Stimulated activated CD8-positive, alpha-beta memory T cell treated with anti-CD3 and anti-CD28 coated beads, Interleukin-4, amount 100 ng/mL, for 1 hour (primary cell): ENCODE data around the gene PCSK9.
"Not testable (repeated sequence)": the region's sequence is repeated elsewhere in the genome, so short reads cannot be mapped to it uniquely, and the experiment has no call there.

Experiments
- DNase-seq, 2 donors: peaks; one replicate each; pipeline ENCODE4 v3.0.0-alpha.2; 2020; ENCODE audit warnings: low read depth in 2 of 2, low spot score in 1 of 2

Gene PCSK9

DNA sequence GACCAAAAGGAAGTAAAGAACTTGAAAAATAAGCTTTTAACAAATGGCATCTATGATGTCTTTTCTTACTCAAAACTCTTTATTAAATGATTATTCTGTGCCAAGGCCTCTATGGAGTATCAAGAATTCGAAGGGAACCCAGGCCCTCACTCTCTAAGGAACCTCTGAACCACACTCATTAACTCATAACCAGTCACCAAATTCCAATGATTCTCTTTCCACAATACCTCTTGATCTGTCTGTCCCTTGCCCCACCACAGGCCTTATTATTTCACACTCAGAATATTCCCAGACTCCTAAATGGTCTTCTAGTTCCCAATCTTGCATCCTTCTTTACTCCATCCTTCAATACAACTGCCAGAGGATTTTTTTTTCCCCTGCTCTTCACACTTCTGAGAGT is 37.0 kb downstream of the PCSK9 start:
- no peak for DNase-seq

DNA sequence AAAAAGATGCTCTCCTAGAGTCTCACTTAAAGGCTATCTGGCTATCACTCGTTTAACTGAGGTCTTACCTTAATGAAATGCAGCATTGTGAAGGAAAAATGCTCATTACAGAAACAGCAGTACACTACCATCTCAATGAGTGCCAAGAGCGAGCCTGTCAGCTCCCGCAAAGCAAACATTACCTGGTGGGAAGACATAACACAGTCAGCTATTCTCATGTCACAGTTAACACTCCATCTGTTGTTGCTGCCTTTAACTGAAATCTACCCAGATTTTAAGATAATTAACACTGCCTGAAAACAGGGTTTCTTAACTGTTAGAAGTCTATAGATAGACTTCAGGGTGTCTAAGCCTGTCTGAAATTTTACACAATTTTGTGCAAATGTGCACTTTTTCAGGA is 39.1 kb downstream of the PCSK9 start:
- no peak for DNase-seq

DNA sequence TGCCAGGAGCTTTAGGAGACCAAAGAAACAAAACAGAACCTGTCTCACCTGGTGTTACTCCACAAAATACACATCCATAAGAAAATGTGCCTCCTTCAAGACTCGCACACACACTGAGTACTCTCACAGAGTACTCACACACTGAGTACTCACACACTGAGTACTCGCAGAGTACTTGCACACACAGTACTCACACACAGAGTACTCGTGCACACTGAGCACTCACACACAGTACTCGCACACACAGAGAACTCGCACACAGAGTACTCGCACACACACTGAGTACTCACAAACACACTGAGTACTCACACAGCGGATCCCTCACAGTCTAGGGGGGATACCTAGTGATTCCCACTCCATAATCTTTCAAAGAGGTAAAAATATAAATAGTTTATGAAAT is 40.3 kb downstream of the PCSK9 start:
- no peak for DNase-seq

DNA sequence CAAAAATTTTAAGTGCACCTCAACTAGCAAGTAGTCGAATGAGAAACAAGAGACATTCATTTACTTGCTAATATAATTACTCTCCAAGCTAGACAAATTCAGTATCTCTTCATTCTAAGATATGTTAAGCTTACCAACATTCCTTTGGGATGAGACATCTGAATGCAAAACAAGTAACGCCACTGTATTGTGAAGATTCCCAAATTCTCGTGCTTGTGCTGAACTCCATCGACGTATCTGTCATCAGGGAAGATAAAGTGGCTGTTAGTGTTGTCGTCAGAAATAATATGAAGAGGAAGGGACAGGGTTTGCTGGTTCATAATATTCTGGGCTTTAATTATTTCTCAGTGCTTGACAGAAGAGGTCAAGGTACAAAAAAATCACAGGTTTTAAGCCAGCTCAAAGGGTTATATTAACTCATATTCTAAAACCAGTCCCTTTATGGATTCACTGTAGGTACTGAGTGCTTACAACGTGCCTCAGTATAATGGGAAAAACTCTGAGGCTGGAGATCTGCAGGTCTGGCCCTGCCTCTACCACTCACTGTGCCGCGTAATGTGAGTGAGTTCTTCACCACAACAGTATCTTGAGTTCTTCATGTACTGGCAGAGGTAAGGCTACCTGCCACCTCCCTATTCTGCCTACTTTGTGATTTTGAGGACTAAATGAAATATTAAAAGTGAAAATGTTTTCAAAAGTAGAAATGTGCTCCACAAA is 42.0 kb downstream of the PCSK9 start:
- DNase-seq, result no peak

DNA sequence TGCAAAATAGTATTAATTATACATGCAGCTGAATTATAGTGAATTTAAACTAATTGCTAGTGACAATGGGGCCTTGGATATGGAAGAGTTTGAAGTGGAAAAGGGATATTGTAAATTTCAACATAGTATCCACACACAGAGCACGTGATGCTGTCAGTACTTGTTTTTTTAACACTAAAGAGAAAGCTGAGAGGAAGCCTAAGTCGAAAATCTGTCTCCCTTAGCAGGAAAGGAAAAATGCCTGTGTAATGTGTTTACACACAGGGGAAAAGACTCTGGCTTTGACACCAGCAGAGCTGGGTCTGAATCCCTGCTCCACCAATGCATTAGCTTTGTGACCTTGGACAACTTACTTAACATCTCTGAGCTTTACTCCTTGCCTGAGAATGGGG is 42.6 kb downstream of the PCSK9 start:
- DNase-seq, result no peak

DNA sequence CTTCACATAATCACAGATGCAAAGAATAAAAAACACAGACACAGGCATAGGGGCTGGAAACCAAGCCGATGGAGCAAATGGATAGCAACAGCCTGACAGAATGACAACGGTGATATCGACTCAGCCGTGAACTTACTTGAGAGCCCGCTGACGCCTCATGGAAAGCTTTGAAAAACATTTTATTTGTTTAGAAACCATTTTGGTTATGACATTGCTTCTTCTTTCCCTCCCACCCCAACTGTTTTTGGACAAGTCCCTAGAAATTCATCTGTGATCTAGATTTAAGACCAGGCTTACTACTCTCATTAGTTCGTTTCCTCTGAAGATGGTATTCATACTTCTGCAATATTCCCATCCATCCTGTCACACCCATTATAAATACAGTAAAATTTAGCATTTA is 44.9 kb downstream of the PCSK9 start:
- no peak for DNase-seq

DNA sequence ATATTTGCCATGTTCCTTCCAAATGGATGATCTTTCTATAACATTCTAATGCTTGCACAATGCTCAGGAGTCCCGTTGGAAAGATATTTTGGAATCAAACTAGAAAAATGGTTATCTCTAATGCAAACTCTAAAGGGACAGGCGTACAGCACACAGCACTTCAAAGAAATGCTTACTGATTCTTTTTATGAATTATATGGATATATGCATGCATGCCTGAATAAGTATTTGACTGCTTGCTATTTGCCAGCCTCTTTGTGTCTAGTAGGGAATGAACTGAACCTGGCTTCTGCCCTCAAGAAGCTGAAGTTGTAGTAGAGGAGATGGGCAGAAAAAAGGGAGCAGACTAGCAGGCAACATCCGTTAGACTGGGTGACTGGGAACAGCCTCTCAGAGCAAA is 48.1 kb downstream of the PCSK9 start:
- DNase-seq, result no peak

DNA sequence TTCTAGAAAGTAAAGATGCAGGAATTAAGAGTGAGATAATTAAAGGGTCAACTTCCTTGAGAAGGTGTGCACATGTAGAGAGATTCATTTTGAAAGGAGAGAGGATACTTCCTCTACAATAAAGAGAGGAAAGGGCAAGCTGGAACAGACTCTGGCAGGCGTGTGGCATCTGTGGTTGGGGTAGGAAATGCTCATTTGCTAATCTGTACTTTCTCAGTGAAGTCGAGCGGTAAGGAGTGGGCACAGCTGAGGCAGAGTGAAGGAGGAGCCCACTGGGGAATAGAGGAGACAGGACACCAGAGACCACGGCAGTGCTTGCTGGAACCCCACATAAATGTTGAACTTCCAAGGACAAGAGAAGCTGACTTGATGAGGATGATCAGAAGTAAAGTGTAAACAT is 49.1 kb downstream of the PCSK9 start:
- no peak for DNase-seq

DNA sequence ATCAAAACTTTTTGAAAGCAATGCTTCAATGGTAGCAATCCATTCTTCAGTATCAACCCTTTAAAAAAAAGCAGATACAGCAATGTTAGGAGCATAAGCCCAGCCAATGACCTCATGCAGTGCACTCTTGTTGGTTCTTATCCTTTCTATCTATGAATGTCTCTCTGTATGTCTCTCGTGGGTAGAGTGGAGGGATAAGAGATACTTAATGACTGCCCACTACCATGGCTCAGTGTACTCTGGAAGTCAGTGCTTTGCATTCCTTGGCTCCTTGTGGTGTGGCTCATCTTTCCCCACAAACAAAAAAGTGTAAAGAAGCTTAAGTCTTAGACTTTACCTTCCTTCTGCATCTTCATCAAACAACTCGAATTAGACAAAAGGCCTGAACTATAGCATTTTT is 50.3 kb downstream of the PCSK9 start:
- no peak for DNase-seq

DNA sequence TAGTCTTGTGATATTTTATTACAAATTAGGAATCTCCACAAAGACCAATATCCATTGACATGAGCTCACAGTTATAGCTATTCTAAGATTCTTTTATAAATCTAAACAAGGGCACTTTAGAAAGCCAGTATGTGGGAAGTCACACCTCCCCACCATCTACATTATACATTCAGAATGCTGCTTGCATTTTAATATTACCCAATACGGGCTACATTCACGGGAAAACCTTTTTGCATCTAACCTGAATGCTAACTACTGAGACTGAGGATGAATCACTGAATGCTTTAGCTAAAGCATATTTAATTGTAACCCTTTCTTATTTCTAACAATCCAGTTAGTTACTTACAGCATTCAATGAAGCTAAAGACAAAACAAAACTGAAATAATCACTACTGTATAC is 53.1 kb downstream of the PCSK9 start:
- no peak for DNase-seq

DNA sequence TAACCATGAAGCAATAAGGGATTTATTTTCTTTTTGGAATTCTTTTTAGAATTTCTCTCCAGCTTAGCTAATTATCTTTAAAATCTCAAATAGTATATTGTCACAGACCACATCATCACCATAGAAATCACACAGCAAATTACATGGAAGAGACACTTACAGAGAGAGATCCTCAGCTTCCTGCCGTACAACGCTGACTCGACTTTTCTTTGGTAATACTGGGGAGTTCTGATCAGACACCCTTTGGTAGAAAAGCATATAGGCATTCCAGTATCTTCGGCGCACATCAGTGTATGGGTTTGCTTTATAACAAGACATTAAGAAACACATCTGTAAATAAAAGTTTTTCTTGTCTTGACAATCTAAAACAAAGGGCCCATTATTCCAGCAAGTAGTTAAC is 55.7 kb downstream of the PCSK9 start:
- DNase-seq, result no peak

DNA sequence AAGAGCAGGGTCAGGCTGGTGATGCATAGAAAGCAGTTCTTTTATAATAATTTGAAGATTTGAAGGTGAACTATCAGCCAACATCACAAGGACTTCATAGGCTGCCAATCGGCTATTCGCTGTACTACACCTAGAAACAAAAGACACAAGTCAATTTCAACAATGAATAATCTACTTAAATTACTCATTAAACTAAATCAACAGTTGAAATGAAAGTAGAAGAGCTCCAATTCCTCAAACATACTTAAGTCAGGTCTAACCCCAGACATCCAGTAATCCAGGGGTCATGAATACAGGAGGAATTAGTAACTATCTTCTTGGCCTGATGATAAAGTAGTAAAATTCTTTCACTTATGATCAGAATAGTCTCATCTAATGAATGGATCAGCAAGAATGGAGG is 64.5 kb downstream of the PCSK9 start:
- no peak for DNase-seq

DNA sequence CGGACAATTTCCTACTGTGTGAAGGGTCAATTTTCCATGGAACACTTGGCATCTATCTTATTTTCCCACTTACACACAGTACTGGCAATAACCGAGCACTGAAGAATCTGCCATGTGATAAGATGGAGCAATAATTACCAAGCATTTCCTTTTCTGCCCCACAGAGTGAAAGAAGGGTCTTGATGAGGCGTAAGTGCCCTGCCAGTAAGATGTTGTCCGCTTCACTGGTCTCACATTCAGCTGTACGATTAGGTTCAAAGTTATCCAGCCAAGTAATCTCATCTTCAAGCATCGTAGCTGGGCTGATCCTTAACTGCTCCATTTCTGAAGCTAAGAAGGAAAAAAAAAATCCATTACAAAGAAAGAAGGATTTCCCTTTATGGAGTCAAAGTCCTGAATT is 67.8 kb downstream of the PCSK9 start:
- DNase-seq, result no peak

DNA sequence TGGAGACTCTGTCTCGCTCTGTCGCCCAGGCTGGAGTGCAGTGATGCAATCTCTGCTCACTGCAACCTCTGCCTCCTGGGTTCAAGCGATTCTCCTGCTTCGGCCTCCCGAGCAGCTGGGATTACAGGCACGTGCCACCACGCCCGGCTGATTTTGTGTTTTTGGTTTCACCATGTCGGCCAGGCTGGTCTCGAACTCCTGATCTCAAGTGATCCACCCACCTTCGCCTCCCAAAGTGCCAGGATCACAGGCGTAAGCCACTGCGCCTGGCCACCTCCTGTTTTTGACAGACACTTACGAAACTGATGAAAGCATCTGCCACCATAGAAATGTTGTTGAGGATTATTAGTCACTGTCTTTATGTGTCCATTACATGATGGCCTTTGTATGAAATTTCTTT is 69.7 kb downstream of the PCSK9 start:
- not testable (repeated sequence) for DNase-seq
